ENCODE measurements around the gene CCR4. TPM values are rescaled to one million over a fixed set of nuclear protein-coding genes. Genes with fewer than 3 reads are reported as not detected.

The CCR4 gene
- total and polyA plus RNA-seq, 7 donors = 0.03 to 0.10 TPM; not detected in 5

DNA sequence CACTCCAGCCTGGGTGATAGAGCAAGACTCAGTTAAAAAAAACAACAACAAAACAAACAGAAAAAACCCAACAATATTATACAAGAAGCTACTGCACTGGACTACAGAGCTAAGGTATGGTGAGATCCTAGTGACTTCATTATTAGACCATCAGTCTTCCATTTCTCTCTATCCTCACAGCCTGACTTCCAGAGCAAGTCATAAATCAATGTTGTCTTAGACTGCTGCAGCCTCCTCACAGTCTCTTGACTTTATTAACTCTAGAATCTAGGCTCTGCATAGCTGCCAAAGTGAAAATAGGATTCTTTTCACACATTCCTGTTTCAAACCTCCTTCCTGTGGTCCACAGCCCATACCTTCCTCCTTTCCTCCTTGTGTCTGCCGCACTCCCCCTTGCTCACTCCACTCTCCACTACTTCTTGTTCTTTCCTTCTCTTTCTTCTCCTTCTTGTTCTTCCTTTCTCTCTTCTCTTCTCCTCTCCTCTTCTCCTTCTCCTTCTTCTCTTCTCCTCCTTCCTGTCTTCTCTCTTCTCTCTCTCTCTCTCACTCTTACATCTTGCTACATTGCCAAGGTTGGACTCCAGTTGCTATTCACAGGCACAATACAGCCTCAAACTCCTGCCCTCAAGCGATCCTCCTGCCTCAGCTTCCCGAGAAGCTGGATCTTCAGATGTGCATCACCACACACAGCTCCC, 49.4 kb downstream of the CCR4 start:
- WGBS, 3 donors = 96 to 98% (median 97%) methylated on average over 3 of the region's 3 CpGs
- H3K36me3 ChIP-seq (ENCODE audit: insufficient read depth in 1 of 2, low read depth in 1 of 2) = peaks cover 0 to 44% of the 10 kb centered on the region in 2 donors
- intact Hi-C loops (cut with DNase I) = no loop called here

DNA sequence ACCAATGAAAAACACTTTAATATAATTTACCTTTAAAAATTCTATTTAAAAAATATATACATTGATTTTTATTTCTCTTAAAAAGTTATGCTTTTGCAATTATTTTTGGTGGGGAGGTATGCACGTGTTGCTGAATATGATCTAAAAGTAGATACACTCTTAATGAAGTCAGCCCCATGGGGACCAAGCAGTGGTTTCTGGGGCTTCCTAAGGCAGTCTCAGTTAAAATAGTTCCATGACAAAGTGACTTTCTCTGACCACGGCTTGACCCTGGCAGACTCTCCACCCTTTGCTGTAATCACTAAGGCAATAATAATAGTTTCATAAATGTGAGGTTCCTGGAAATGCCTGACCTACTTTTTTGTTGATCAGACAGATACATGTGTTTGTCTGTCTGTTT, 50.4 kb downstream of the CCR4 start:
- Histone ChIP-seq H3K4me1 (no peaks in the 10 kb centered on the region), H3K36me3 (ENCODE audit: insufficient read depth in 1 of 2, low read depth in 1 of 2) (peaks cover 0 to 44% of the 10 kb centered on the region in 2 donors), H3K9me3 (no peaks in the 10 kb centered on the region), H3K27ac (no peak overlapping the region), H3K27me3 (ENCODE audit: insufficient read depth in 3 of 3, low read length in 2 of 3) (no peaks in the 10 kb centered on the region), H3K4me3 (no peak overlapping the region)
- TF ChIP-seq CTCF (IDR thresholded peaks at IDR 0.05) = no peak
- intact Hi-C loops (cut with DNase I) = no loop called here
- no peak for ATAC-seq
- WGBS, 3 donors = 43 to 45% (median 45%) methylated on average over 2 of the region's 2 CpGs
- DNase-seq = no peak

More for the DNA sequence above, 49.4 kb downstream of the CCR4 start:
- Histone ChIP-seq H3K27me3 (ENCODE audit: insufficient read depth in 3 of 3, low read length in 2 of 3) (no peaks in the 10 kb centered on the region), H3K27ac (no peak overlapping the region), H3K4me1 (no peaks in the 10 kb centered on the region), H3K9me3 (no peaks in the 10 kb centered on the region), H3K4me3 (no peak overlapping the region)
- no peak for DNase-seq
- TF ChIP-seq CTCF (IDR thresholded peaks at IDR 0.05) = no peak
- ATAC-seq = no peak

- Histone ChIP-seq H3K27ac (no peak overlapping the region), H3K4me3 (no peak overlapping the region), H3K36me3 (ENCODE audit: insufficient read depth in 1 of 2, low read depth in 1 of 2) (peaks cover 0 to 52% of the 10 kb centered on the region in 2 donors), H3K4me1 (no peaks in the 10 kb centered on the region), H3K9me3 (no peaks in the 10 kb centered on the region), H3K27me3 (ENCODE audit: insufficient read depth in 3 of 3, low read length in 2 of 3) (no peaks in the 10 kb centered on the region)
- TF ChIP-seq CTCF (IDR thresholded peaks at IDR 0.05) = no peak
- 95 to 97% (median 95%) methylated on average over 4 of the region's 4 CpGs for WGBS, 3 donors
- intact Hi-C loops (cut with DNase I) = no loop called here
- ATAC-seq = no peak
- DNase-seq = no peak
Measured at GRCh38 chr3:33003308-33003707, 51.9 kb downstream of the CCR4 start.

DNA sequence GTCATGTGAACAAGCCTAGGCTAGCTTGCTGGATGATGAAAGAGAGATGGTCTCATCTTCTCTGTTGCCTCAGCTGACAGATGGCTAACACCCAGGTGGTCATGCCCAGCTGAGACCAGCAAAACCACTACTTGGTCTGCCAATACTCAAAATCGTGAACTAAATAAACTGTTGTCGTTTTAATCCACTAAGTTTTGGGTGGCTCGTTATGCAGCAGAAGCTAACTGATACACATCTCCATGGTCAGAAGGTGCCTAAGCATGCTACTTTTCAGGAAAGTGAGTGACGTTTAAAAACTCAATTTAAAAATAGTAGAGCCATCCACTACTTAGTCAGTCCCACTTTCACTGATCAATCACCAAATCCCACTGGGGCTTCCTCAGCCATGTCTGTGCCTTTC, 52.8 kb downstream of the CCR4 start:
- 93 to 96% (median 95%) methylated on average over 4 of the region's 4 CpGs for WGBS, 3 donors
- Histone ChIP-seq H3K27ac (no peak overlapping the region), H3K27me3 (ENCODE audit: insufficient read depth in 3 of 3, low read length in 2 of 3) (no peaks in the 10 kb centered on the region), H3K4me1 (no peaks in the 10 kb centered on the region), H3K36me3 (ENCODE audit: insufficient read depth in 1 of 2, low read depth in 1 of 2) (peaks cover 0 to 55% of the 10 kb centered on the region in 2 donors), H3K9me3 (no peaks in the 10 kb centered on the region), H3K4me3 (no peak overlapping the region)
- ATAC-seq = no peak
- intact Hi-C loops (cut with DNase I) = no loop called here
- no peak for TF ChIP-seq CTCF (IDR thresholded peaks at IDR 0.05)
- DNase-seq = no peak

DNA sequence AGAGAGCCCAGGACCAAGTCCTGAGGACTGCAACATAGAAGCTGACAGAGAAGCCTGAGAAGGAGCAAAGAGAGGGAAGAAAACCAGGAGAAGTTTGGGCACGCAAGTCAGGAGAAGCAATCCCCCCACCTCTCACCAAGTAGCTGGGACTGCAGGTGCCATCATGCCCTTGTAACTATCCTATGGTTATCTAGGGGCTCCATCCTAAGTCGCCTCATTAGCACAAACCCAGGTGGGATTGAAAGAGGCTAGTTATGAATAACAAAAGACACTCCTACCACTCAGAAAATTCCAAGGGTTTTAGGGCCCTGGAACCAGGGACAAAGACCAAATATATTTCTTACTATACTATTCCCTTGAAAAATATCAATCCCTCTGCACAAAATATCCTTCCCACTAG, 53.5 kb downstream of the CCR4 start:
- Histone ChIP-seq H3K9me3 (no peaks in the 10 kb centered on the region), H3K36me3 (ENCODE audit: insufficient read depth in 1 of 2, low read depth in 1 of 2) (peaks cover 0 to 56% of the 10 kb centered on the region in 2 donors), H3K27ac (no peak overlapping the region), H3K4me1 (no peaks in the 10 kb centered on the region), H3K4me3 (no peak overlapping the region), H3K27me3 (ENCODE audit: insufficient read depth in 3 of 3, low read length in 2 of 3) (no peaks in the 10 kb centered on the region)
- no peak for TF ChIP-seq CTCF (IDR thresholded peaks at IDR 0.05)
- intact Hi-C loops (cut with DNase I) = no loop called here
- no peak for ATAC-seq
- no peak for DNase-seq
- WGBS, 3 donors = 93 to 98% (median 98%) methylated on average over 2 of the region's 2 CpGs
